Peyer's patch (tissue), 4 donors: ENCODE results near the gene RPRD1A.

Experiments
- CTCF ChIP-seq, 6 experiments: fragments of 450-650 bp in 4 of 6; fragments of 200-600 bp in 2 of 6; sonication (generic) in 1 of 6; IDR thresholded peaks; one replicate each; pipeline ENCODE4 v1.5.1; 2017 to 2019; ENCODE audit warnings: antibody characterized with exemption in 6 of 6, mild to moderate bottlenecking in 3 of 6, moderate library complexity in 1 of 6
- POLR2A ChIP-seq, 2 donors: fragments of 450-650 bp; IDR thresholded peaks; one replicate each; pipeline ENCODE4 v1.5.1; 2017; ENCODE audit warnings: antibody characterized with exemption in 2 of 2, mild to moderate bottlenecking in 2 of 2, moderate library complexity in 2 of 2

- no peak for TF ChIP-seq CTCF (IDR thresholded peaks at IDR 0.05)
- TF ChIP-seq POLR2A (IDR thresholded peaks at IDR 0.05), result no peak
These were observed 83.5 kb downstream of the RPRD1A start for GRCh38 chr18:35983818-35984217.
